HL-60 (cell line): Measurements from ENCODE around the gene EPHX1.
"Not testable (repeated sequence)": the region's sequence is repeated elsewhere in the genome, so short reads cannot be mapped to it uniquely, and the experiment has no call there.

ENCODE experiments used
- DNase-seq, 2 experiments: peaks; one replicate each; pipeline ENCODE4 v3.0.0-alpha.2; 2010 to 2020; ENCODE audit warnings: low read depth in 1 of 2, low spot score in 1 of 2
- H3K27ac ChIP-seq: fragments of 250-450 bp; sonication (Bioruptor Pico); replicated peaks from 2 replicates; pipeline ENCODE4 v1.5.1; 2020; ENCODE audit warnings: mild to moderate bottlenecking, moderate library complexity
- H3K27me3 ChIP-seq: fragments of 250-450 bp; sonication (Bioruptor Pico); 2 replicates; pipeline ENCODE4 v1.5.1; 2021; ENCODE audit warnings: mild to moderate bottlenecking, moderate library complexity; ENCODE audit not compliant: insufficient read depth, poor library complexity, severe bottlenecking
- H3K4me3 ChIP-seq: replicated peaks from 2 replicates; pipeline ENCODE4 v1.5.1; 2011; ENCODE audit warnings: mild to moderate bottlenecking, control low read depth, low read length; ENCODE audit not compliant: insufficient read depth
- GABPA ChIP-seq: IDR thresholded peaks from 2 replicates; pipeline ENCODE4 v1.6.1; 2012; ENCODE audit warnings: low read depth
- POLR2AphosphoS5 ChIP-seq: IDR thresholded peaks from 2 replicates; pipeline ENCODE4 v1.6.1; 2012; ENCODE audit warnings: low read depth
- SPI1 ChIP-seq: IDR thresholded peaks from 2 replicates; pipeline ENCODE4 v1.6.1; 2012; ENCODE audit warnings: low read depth, mild to moderate bottlenecking, borderline replicate concordance
- TF ChIP-seq, protein P1 (sequence below): IDR thresholded peaks from one replicate; pipeline ENCODE4 v1.5.1; 2011; ENCODE audit warnings: low read length, control low read depth, inconsistent platforms; ENCODE audit not compliant: insufficient read depth
- TF ChIP-seq, protein P2 (sequence below): IDR thresholded peaks from 2 replicates; pipeline ENCODE4 v1.6.1; 2012; ENCODE audit warnings: low read depth; ENCODE audit not compliant: insufficient replicate concordance

Gene EPHX1

DNA sequence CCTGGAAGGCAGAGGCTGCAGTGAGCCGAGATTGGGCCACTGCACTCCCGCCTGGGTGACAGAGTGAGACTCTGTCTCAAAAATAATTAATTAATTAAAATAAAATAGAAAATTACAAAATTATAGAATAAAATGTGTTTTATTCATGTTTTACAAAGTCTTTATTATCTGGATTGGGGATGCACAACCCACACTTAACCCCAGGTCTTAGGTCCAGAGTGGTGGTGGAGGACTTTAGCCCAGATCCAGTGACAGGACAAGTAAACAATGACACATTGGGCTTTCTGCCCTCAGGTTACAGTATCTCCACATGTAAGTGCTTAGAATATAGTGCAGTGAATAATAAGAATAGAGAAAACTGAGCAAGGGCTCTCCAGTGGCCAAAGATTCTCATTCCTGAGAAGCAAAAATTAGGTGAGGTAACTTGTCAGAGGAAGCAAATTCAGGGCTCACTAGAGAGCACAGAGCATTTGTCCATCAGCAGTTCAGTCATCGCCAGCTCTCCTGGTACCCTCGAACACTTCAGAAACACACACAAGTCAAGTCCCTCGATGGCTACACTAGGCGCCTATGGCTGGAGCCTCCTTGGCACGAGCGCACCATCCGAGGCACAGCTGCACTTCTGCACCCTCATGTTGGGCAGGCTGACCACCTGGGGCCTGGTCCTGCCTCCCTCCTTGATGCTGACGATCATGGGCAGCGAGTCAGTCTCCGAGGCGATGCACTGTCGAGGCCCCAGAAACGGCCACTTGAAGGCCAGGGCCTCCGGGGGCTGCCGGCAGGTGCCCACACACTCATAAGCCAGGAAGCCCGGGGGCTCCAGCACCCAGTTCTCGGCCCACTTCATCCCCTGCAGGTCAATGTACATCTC, 76.5 kb downstream of the EPHX1 start:
- Histone ChIP-seq H3K27me3 (no peaks in the 10 kb centered on the region), H3K27ac (no peak overlapping the region), H3K4me3 (no peak overlapping the region)
- DNase-seq = no peak
- TF ChIP-seq SPI1 (no peak), GABPA (no peak), POLR2AphosphoS5 (no peak)
- TF ChIP-seq, protein P1, sequence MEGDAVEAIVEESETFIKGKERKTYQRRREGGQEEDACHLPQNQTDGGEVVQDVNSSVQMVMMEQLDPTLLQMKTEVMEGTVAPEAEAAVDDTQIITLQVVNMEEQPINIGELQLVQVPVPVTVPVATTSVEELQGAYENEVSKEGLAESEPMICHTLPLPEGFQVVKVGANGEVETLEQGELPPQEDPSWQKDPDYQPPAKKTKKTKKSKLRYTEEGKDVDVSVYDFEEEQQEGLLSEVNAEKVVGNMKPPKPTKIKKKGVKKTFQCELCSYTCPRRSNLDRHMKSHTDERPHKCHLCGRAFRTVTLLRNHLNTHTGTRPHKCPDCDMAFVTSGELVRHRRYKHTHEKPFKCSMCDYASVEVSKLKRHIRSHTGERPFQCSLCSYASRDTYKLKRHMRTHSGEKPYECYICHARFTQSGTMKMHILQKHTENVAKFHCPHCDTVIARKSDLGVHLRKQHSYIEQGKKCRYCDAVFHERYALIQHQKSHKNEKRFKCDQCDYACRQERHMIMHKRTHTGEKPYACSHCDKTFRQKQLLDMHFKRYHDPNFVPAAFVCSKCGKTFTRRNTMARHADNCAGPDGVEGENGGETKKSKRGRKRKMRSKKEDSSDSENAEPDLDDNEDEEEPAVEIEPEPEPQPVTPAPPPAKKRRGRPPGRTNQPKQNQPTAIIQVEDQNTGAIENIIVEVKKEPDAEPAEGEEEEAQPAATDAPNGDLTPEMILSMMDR = no peak
- TF ChIP-seq, protein P2, sequence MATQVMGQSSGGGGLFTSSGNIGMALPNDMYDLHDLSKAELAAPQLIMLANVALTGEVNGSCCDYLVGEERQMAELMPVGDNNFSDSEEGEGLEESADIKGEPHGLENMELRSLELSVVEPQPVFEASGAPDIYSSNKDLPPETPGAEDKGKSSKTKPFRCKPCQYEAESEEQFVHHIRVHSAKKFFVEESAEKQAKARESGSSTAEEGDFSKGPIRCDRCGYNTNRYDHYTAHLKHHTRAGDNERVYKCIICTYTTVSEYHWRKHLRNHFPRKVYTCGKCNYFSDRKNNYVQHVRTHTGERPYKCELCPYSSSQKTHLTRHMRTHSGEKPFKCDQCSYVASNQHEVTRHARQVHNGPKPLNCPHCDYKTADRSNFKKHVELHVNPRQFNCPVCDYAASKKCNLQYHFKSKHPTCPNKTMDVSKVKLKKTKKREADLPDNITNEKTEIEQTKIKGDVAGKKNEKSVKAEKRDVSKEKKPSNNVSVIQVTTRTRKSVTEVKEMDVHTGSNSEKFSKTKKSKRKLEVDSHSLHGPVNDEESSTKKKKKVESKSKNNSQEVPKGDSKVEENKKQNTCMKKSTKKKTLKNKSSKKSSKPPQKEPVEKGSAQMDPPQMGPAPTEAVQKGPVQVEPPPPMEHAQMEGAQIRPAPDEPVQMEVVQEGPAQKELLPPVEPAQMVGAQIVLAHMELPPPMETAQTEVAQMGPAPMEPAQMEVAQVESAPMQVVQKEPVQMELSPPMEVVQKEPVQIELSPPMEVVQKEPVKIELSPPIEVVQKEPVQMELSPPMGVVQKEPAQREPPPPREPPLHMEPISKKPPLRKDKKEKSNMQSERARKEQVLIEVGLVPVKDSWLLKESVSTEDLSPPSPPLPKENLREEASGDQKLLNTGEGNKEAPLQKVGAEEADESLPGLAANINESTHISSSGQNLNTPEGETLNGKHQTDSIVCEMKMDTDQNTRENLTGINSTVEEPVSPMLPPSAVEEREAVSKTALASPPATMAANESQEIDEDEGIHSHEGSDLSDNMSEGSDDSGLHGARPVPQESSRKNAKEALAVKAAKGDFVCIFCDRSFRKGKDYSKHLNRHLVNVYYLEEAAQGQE = no peak

DNA sequence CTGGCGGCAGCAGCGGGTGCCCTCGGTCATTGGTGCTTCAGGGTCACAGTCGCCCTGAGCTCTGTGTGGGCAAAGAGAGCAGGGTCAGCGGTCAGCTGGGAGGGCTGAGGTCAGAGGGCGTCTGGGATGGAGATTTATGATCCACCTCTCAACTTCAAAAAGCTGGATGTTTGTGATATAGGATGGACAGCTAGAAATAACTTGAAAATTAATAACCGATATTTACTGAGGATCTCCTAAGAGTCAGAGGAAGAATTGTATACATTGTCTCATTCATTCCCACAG, 77.0 kb downstream of the EPHX1 start:
- no peak for TF ChIP-seq POLR2AphosphoS5
- TF ChIP-seq GABPA = no peak
- TF ChIP-seq, protein P2 = no peak
- TF ChIP-seq, protein P1 = no peak
- TF ChIP-seq SPI1 = no peak
- Histone ChIP-seq H3K4me3 (no peak overlapping the region), H3K27ac (no peak overlapping the region), H3K27me3 (no peaks in the 10 kb centered on the region)
- no peak for DNase-seq

DNA sequence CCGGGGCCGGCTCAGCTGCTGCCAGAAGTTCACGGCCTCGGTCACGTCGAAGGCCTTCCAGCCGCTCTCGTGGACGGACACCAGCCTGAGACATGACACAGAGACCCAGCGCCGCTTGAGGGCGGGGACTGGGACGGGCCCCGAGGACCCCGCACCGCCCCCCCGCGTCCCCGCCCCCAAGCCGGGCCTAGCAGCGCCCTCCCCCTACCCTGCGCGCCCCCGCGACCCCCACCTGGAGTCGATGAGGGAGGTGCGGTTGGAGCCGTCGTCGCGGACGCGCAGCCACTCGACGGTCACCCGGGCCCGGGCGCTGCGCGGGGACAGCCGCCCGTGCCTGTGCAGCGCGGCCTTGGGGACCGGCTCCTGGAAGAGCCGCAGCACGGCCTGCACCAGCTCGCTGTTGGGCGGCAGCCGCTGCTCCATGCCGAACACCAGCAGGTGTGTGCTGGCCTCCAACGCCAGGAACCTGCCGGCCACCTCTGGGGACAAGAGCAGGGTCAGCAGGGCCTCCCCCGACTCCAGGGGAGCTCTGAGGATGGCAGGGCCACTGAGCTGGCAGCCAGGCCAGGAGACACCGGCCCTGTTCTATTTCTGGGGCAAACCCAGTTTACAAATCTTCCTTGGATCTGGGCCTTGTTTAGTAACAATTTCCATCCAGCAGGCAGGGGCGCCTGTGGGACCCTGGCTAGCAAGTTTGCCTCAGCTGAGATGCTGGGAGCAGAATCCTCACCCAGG, 77.8 kb downstream of the EPHX1 start:
- DNase-seq, H3K27me3 ChIP-seq, H3K4me3 ChIP-seq, H3K27ac ChIP-seq: not testable (repeated sequence)

DNA sequence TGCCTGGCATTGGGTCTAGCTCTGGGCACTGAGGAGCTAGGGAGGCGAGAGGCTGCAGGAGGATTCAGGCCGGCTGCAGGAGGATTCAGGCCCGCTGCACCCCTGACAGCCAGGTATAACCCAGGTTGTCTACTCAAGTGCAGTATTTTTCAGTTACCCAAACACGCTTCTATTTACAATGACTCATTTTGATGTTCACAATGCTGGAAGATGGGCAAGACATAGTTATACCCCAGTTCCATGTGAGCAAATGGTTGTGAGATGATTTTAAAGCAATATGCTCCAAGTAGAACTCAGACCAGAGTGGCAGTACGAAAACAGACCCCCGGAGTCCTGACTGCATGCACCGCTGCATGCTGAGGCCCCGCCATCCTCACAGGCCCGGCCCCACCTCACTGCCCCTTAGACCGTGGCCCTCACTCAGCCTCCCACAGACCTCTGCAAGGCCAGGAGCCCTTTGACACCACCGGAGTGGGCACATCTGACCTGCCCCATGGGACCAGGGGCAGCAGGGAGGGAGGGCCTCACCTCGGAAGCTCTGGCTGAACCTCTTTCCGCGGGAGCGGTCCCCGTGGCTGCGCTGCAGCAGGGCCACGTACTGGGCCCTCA, 78.5 kb downstream of the EPHX1 start:
- no peak for DNase-seq
- Histone ChIP-seq H3K4me3 (no peak overlapping the region), H3K27me3 (no peaks in the 10 kb centered on the region), H3K27ac (no peak overlapping the region)
- TF ChIP-seq, protein P2 = no peak
